CD4-positive, alpha-beta T cell (primary cell): ENCODE results near the gene KPNA3. TPM values are rescaled to one million over a fixed set of nuclear protein-coding genes. Genes with fewer than 3 reads are reported as not detected.

Source experiments
- ATAC-seq: fragments of 200-7000 bp; cut with Tn5 transposase; one replicate; pipeline ENCODE4 v1.10.0; 2022; ENCODE audit warnings: mild to moderate bottlenecking; ENCODE audit not compliant: poor library complexity
- CTCF ChIA-PET: fragments of 350-600 bp; sonication (Branson Sonifier 250); formaldehyde crosslinking; loops from one replicate; lab custom pipeline; 2021; ENCODE audit warnings: antibody characterized with exemption, inconsistent platforms; lab: Charles Lee
- POLR2A ChIA-PET: fragments of 350-600 bp; sonication (Branson Sonifier 250); formaldehyde crosslinking; loops from one replicate; lab custom pipeline; 2021; ENCODE audit warnings: antibody characterized with exemption, inconsistent platforms; lab: Charles Lee
- DNase-seq, 14 experiments: peaks; one replicate each; pipeline ENCODE4 v3.0.0-alpha.2; 2013 to 2020; ENCODE audit warnings: mixed read lengths in 2 of 14
- H3K27ac ChIP-seq, 2 donors: one replicate each; pipeline versions ENCODE4 v1.5.1 to v1.7.0; 2013; ENCODE audit warnings: low read length in 2 of 2, low read depth in 1 of 2, mild to moderate bottlenecking in 1 of 2
- H3K27me3 ChIP-seq, 2 experiments: 1 replicate in 1 of 2; 2 replicates in 1 of 2; pipeline versions ENCODE4 v1.6.1 to v1.7.0; 2013; ENCODE audit warnings: low read length in 2 of 2, control low read depth in 1 of 2, mild to moderate bottlenecking in 1 of 2, moderate library complexity in 1 of 2; ENCODE audit not compliant: insufficient read depth in 2 of 2, control insufficient read depth in 1 of 2
- H3K36me3 ChIP-seq: one replicate; pipeline ENCODE4 v1.6.1; 2013; ENCODE audit warnings: low read length, control low read depth; ENCODE audit not compliant: insufficient read depth
- H3K4me1 ChIP-seq: one replicate; pipeline ENCODE4 v1.6.1; 2013; ENCODE audit warnings: low read length, control low read depth; ENCODE audit not compliant: insufficient read depth
- H3K4me3 ChIP-seq: one replicate; pipeline ENCODE4 v1.5.1; 2013; ENCODE audit warnings: mild to moderate bottlenecking, low read length, moderate library complexity
- H3K9me3 ChIP-seq, 2 experiments: 1 replicate in 1 of 2; 2 replicates in 1 of 2; pipeline versions ENCODE4 v1.6.1 to v1.7.0; 2013; ENCODE audit warnings: low read length in 2 of 2, mild to moderate bottlenecking in 2 of 2, control low read depth in 1 of 2, moderate library complexity in 1 of 2; ENCODE audit not compliant: control insufficient read depth in 1 of 2, insufficient read depth in 1 of 2
- H3K27ac Mint-ChIP-seq: one replicate; pipeline ENCODE4 v1.8.0; 2020; ENCODE audit warnings: mixed read lengths
- H3K27me3 Mint-ChIP-seq: one replicate; pipeline ENCODE4 v1.8.0; 2021; ENCODE audit warnings: mixed read lengths
- H3K36me3 Mint-ChIP-seq: one replicate; pipeline ENCODE4 v1.8.0; 2021; ENCODE audit warnings: low read depth, mixed read lengths
- H3K4me1 Mint-ChIP-seq: one replicate; pipeline ENCODE4 v1.8.0; 2021; ENCODE audit warnings: low read depth, mixed read lengths
- H3K4me3 Mint-ChIP-seq: one replicate; pipeline ENCODE4 v1.8.0; 2020; ENCODE audit warnings: mild to moderate bottlenecking, mixed read lengths
- H3K9me3 Mint-ChIP-seq: one replicate; pipeline ENCODE4 v1.8.0; 2020; ENCODE audit warnings: mixed read lengths
- CTCF ChIP-seq: fragments of 200-600 bp; IDR thresholded peaks from one replicate; pipeline ENCODE4 v1.8.0; 2022; ENCODE audit warnings: antibody characterized with exemption, mild to moderate bottlenecking
- intact Hi-C, 2 experiments: fragments of 100-400 bp; cut with DNase I in 1 of 2; cut with micrococcal nuclease in 1 of 2; formaldehyde crosslinking; loops; one replicate each; pipeline versions ENCODE4 v1.15.1 to v1.9.0; 2023 to 2025; cut with DNase I, micrococcal nuclease
- total RNA-seq, 174 experiments: library from RNA in 2 of 174; stranded (reverse) in 2 of 174; gene quantifications; one replicate each; pipeline ENCODE4 v1.2.3 and lab custom pipeline; 2021 to 2026

KPNA3 gene
- total RNA-seq, 2 experiments from 2014 or later = 15.7 to 17.3 TPM

- Mint-ChIP-seq H3K4me3 (no peak overlapping the region), H3K36me3 (peaks cover 36% of the 10 kb centered on the region), H3K27ac (peak overlapping the region; percentile 34), H3K27me3 (no peaks in the 10 kb centered on the region), H3K4me1 (peaks cover 58% of the 10 kb centered on the region), H3K9me3 (no peaks in the 10 kb centered on the region)
- Histone ChIP-seq H3K4me1 (peaks cover 15% of the 10 kb centered on the region), H3K27me3 (no peaks in the 10 kb centered on the region), H3K4me3 (no peak overlapping the region), H3K9me3 (peaks cover 0 to 10% of the 10 kb centered on the region in 2 experiments), H3K27ac (no peak overlapping the region), H3K36me3 (no peaks in the 10 kb centered on the region)
- no peak for TF ChIP-seq CTCF
- ATAC-seq = peak; percentile 37
- intact Hi-C loops = no loop called here
- POLR2A ChIA-PET = interaction anchor here (1.3 to 1.5 kb wide), 2 partner anchors 12 to 32 kb away, joined by 3 to 8 read pairs; partner anchors contain the start of gene KPNA3
- CTCF ChIA-PET = no interaction called here
- peak in 5 of 14 experiments; percentile 5 to 28 (median 18) for DNase-seq
These were observed 33.0 kb downstream of the KPNA3 start for GRCh38 chr13:49759503-49759902.

GRCh38 chr13:49756263-49756662 lies 36.2 kb downstream of the KPNA3 start:
- no peaks in the 10 kb centered on the region for H3K27me3 ChIP-seq
- no peak for TF ChIP-seq CTCF
- H3K9me3 ChIP-seq = peaks cover 0 to 3% of the 10 kb centered on the region in 2 experiments
- H3K4me3 Mint-ChIP-seq = no peak overlapping the region
- H3K4me1 Mint-ChIP-seq = peaks cover 76% of the 10 kb centered on the region
- intact Hi-C loops = no loop called here
- DNase-seq (no peak), ATAC-seq (no peak)
- H3K9me3 Mint-ChIP-seq = no peaks in the 10 kb centered on the region
- H3K27me3 Mint-ChIP-seq = no peaks in the 10 kb centered on the region
- H3K4me3 ChIP-seq = no peak overlapping the region
- POLR2A ChIA-PET = no interaction called here
- CTCF ChIA-PET = interaction anchor here (1.0 kb wide), 1 partner anchor 9 kb away, joined by 4 read pairs; no protein-coding TSS in a partner anchor
- no peak overlapping the region for H3K27ac ChIP-seq
- H3K36me3 Mint-ChIP-seq = peaks cover 28% of the 10 kb centered on the region
- no peaks in the 10 kb centered on the region for H3K36me3 ChIP-seq
- H3K4me1 ChIP-seq = peaks cover 21% of the 10 kb centered on the region
- no peak overlapping the region for H3K27ac Mint-ChIP-seq

GRCh38 chr13:49754146-49754545 lies 38.3 kb downstream of the KPNA3 start:
- ATAC-seq (no peak), DNase-seq (no peak)
- Mint-ChIP-seq H3K4me1 (peaks cover 80% of the 10 kb centered on the region), H3K4me3 (no peak overlapping the region), H3K27ac (no peak overlapping the region), H3K9me3 (no peaks in the 10 kb centered on the region), H3K36me3 (peaks cover 16% of the 10 kb centered on the region), H3K27me3 (no peaks in the 10 kb centered on the region)
- intact Hi-C loops = no loop called here
- no peak for TF ChIP-seq CTCF
- ChIA-PET CTCF (no interaction called here), POLR2A (no interaction called here)
- H3K27ac ChIP-seq = no peak overlapping the region
- H3K9me3 ChIP-seq = no peaks in the 10 kb centered on the region
- H3K36me3 ChIP-seq = no peaks in the 10 kb centered on the region
- no peak overlapping the region for H3K4me3 ChIP-seq
- H3K27me3 ChIP-seq = no peaks in the 10 kb centered on the region
- peaks cover 6% of the 10 kb centered on the region for H3K4me1 ChIP-seq
